HG03520 (cell line): ENCODE data around the gene EMILIN1.

Experiments
- ATAC-seq: cut with Tn5 transposase; IDR thresholded peaks from one replicate; pipeline ENCODE4 v1.9.1; 2021; ENCODE audit warnings: mild to moderate bottlenecking, moderate library complexity; ENCODE audit not compliant: unreplicated experiment

Gene EMILIN1

GRCh38 chr2:27078267-27079194 is at the start of gene EMILIN1:
EMILIN1 (plus strand) TSS chr2:27078615; CDS start chr2:27079066, 451 bp downstream.
- ATAC-seq: no peak

GRCh38 chr2:27029051-27029450 is 49.4 kb upstream of the EMILIN1 start:
- no peak for ATAC-seq

- peak; percentile 83 for ATAC-seq
Observed at GRCh38 chr2:27032495-27033252, 45.7 kb upstream of the EMILIN1 start, which contains the start of gene TMEM214. TMEM214 (plus strand) TSS chr2:27032965; CDS start chr2:27033016, 51 bp downstream.

GRCh38 chr2:27033253-27033852 is 45.1 kb upstream of the EMILIN1 start:
- no peak for ATAC-seq

GRCh38 chr2:27038012-27038411 is 40.4 kb upstream of the EMILIN1 start:
- no peak for ATAC-seq

GRCh38 chr2:27038631-27039339 is 39.6 kb upstream of the EMILIN1 start:
- no peak for ATAC-seq

GRCh38 chr2:27039426-27039825 is 39.0 kb upstream of the EMILIN1 start:
- ATAC-seq: no peak

GRCh38 chr2:27039871-27040270 is 38.5 kb upstream of the EMILIN1 start:
- ATAC-seq: no peak

- ATAC-seq: no peak
Observed at GRCh38 chr2:27040282-27040681, 38.1 kb upstream of the EMILIN1 start.

GRCh38 chr2:27041752-27042151 is 36.7 kb upstream of the EMILIN1 start:
- ATAC-seq: no peak

- ATAC-seq: no peak
Observed at GRCh38 chr2:27042159-27042661, 36.2 kb upstream of the EMILIN1 start.

GRCh38 chr2:27042985-27043634 is 35.3 kb upstream of the EMILIN1 start:
- ATAC-seq: no peak

GRCh38 chr2:27049422-27050280 is 28.8 kb upstream of the EMILIN1 start:
- ATAC-seq: peak; percentile 14

GRCh38 chr2:27050281-27050995 is 28.0 kb upstream of the EMILIN1 start:
- ATAC-seq: peak; percentile 42

GRCh38 chr2:27050996-27051901 is 27.2 kb upstream of the EMILIN1 start, which contains the start of gene AGBL5:
AGBL5 (plus strand) TSS chr2:27051668; CDS start chr2:27052959, 1,291 bp downstream.
- ATAC-seq: peak; percentile 55

GRCh38 chr2:27051902-27052645 is 26.3 kb upstream of the EMILIN1 start:
- no peak for ATAC-seq

GRCh38 chr2:27053321-27053720 is 25.1 kb upstream of the EMILIN1 start:
- no peak for ATAC-seq
